ENCODE data around the gene PHLDA2.

Gene PHLDA2

GRCh38 chr11:2961080-2961479 lies 31.9 kb upstream of the PHLDA2 start:
- no peak overlapping the region for H3K9ac ChIP-seq (ENCODE audit: low read length in 5 of 5)
- peaks cover 36 to 94% (median 85%) of the 10 kb centered on the region in 5 donors for H3K36me3 ChIP-seq (ENCODE audit: control insufficient read depth in 5 of 5, insufficient read depth in 5 of 5, low read length in 5 of 5)
- no peaks in the 10 kb centered on the region for H3K27me3 ChIP-seq (ENCODE audit: control insufficient read depth in 5 of 5, insufficient read depth in 4 of 5, low read length in 5 of 5)
- peaks cover 0 to 8% (median 5%) of the 10 kb centered on the region in 5 donors for H3K4me1 ChIP-seq (ENCODE audit: control insufficient read depth in 5 of 5, insufficient read depth in 5 of 5, low read length in 5 of 5)
- H3K9me3 ChIP-seq (ENCODE audit: control insufficient read depth in 5 of 5, low read length in 5 of 5), result no peaks in the 10 kb centered on the region
- no peak overlapping the region for H3K27ac ChIP-seq (ENCODE audit: low read depth, low read length)
- H3K4me3 ChIP-seq (ENCODE audit: low read depth in 1 of 5, low read length in 5 of 5), result no peak overlapping the region

- Histone ChIP-seq H3K36me3 (ENCODE audit: control insufficient read depth in 5 of 5, insufficient read depth in 5 of 5, low read length in 5 of 5) (peaks cover 32 to 94% (median 87%) of the 10 kb centered on the region in 5 donors), H3K9me3 (ENCODE audit: control insufficient read depth in 5 of 5, low read length in 5 of 5) (no peaks in the 10 kb centered on the region), H3K27me3 (ENCODE audit: control insufficient read depth in 5 of 5, insufficient read depth in 4 of 5, low read length in 5 of 5) (no peaks in the 10 kb centered on the region), H3K4me1 (ENCODE audit: control insufficient read depth in 5 of 5, insufficient read depth in 5 of 5, low read length in 5 of 5) (peaks cover 0 to 6% (median 5%) of the 10 kb centered on the region in 5 donors), H3K27ac (ENCODE audit: low read depth, low read length) (no peak overlapping the region), H3K4me3 (ENCODE audit: low read depth in 1 of 5, low read length in 5 of 5) (no peak overlapping the region), H3K9ac (ENCODE audit: low read length in 5 of 5) (no peak overlapping the region)
Observed at GRCh38 chr11:2960139-2960538, 30.9 kb upstream of the PHLDA2 start.

GRCh38 chr11:2958251-2958650 lies 29.0 kb upstream of the PHLDA2 start:
- Histone ChIP-seq H3K4me3 (ENCODE audit: low read depth in 1 of 5, low read length in 5 of 5) (no peak overlapping the region), H3K4me1 (ENCODE audit: control insufficient read depth in 5 of 5, insufficient read depth in 5 of 5, low read length in 5 of 5) (no peaks in the 10 kb centered on the region), H3K27me3 (ENCODE audit: control insufficient read depth in 5 of 5, insufficient read depth in 4 of 5, low read length in 5 of 5) (no peaks in the 10 kb centered on the region), H3K36me3 (ENCODE audit: control insufficient read depth in 5 of 5, insufficient read depth in 5 of 5, low read length in 5 of 5) (peaks cover 41 to 94% (median 87%) of the 10 kb centered on the region in 5 donors), H3K9me3 (ENCODE audit: control insufficient read depth in 5 of 5, low read length in 5 of 5) (no peaks in the 10 kb centered on the region), H3K9ac (ENCODE audit: low read length in 5 of 5) (no peak overlapping the region), H3K27ac (ENCODE audit: low read depth, low read length) (no peak overlapping the region)

GRCh38 chr11:2955906-2956476 lies 26.8 kb upstream of the PHLDA2 start:
- Histone ChIP-seq H3K27me3 (ENCODE audit: control insufficient read depth in 5 of 5, insufficient read depth in 4 of 5, low read length in 5 of 5) (no peaks in the 10 kb centered on the region), H3K27ac (ENCODE audit: low read depth, low read length) (no peak overlapping the region), H3K9me3 (ENCODE audit: control insufficient read depth in 5 of 5, low read length in 5 of 5) (no peaks in the 10 kb centered on the region), H3K36me3 (ENCODE audit: control insufficient read depth in 5 of 5, insufficient read depth in 5 of 5, low read length in 5 of 5) (peaks cover 52 to 99% (median 93%) of the 10 kb centered on the region in 5 donors), H3K4me3 (ENCODE audit: low read depth in 1 of 5, low read length in 5 of 5) (no peak overlapping the region), H3K9ac (ENCODE audit: low read length in 5 of 5) (no peak overlapping the region), H3K4me1 (ENCODE audit: control insufficient read depth in 5 of 5, insufficient read depth in 5 of 5, low read length in 5 of 5) (no peaks in the 10 kb centered on the region)

GRCh38 chr11:2954263-2954662 lies 25.0 kb upstream of the PHLDA2 start:
- Histone ChIP-seq H3K9me3 (ENCODE audit: control insufficient read depth in 5 of 5, low read length in 5 of 5) (no peaks in the 10 kb centered on the region), H3K9ac (ENCODE audit: low read length in 5 of 5) (no peak overlapping the region), H3K4me3 (ENCODE audit: low read depth in 1 of 5, low read length in 5 of 5) (no peak overlapping the region), H3K27ac (ENCODE audit: low read depth, low read length) (no peak overlapping the region), H3K4me1 (ENCODE audit: control insufficient read depth in 5 of 5, insufficient read depth in 5 of 5, low read length in 5 of 5) (no peaks in the 10 kb centered on the region), H3K36me3 (ENCODE audit: control insufficient read depth in 5 of 5, insufficient read depth in 5 of 5, low read length in 5 of 5) (peaks cover 50 to 99% (median 95%) of the 10 kb centered on the region in 5 donors), H3K27me3 (ENCODE audit: control insufficient read depth in 5 of 5, insufficient read depth in 4 of 5, low read length in 5 of 5) (no peaks in the 10 kb centered on the region)

- H3K4me1 ChIP-seq (ENCODE audit: control insufficient read depth in 5 of 5, insufficient read depth in 5 of 5, low read length in 5 of 5), result no peaks in the 10 kb centered on the region
- no peak overlapping the region for H3K27ac ChIP-seq (ENCODE audit: low read depth, low read length)
Observed at GRCh38 chr11:2952290-2952689, 23.1 kb upstream of the PHLDA2 start.

GRCh38 chr11:2951231-2952110 lies 22.3 kb upstream of the PHLDA2 start:
- no peaks in the 10 kb centered on the region for H3K4me1 ChIP-seq (ENCODE audit: control insufficient read depth in 5 of 5, insufficient read depth in 5 of 5, low read length in 5 of 5)
- H3K27me3 ChIP-seq (ENCODE audit: control insufficient read depth in 5 of 5, insufficient read depth in 4 of 5, low read length in 5 of 5), result no peaks in the 10 kb centered on the region
- no peak overlapping the region for H3K27ac ChIP-seq (ENCODE audit: low read depth, low read length)
- H3K9me3 ChIP-seq (ENCODE audit: control insufficient read depth in 5 of 5, low read length in 5 of 5), result no peaks in the 10 kb centered on the region
- H3K36me3 ChIP-seq (ENCODE audit: control insufficient read depth in 5 of 5, insufficient read depth in 5 of 5, low read length in 5 of 5), result peaks cover 41 to 95% (median 90%) of the 10 kb centered on the region in 5 donors
- no peak overlapping the region for H3K4me3 ChIP-seq (ENCODE audit: low read depth in 1 of 5, low read length in 5 of 5)
- no peak overlapping the region for H3K9ac ChIP-seq (ENCODE audit: low read length in 5 of 5)

More at GRCh38 chr11:2952290-2952689, 23.1 kb upstream of the PHLDA2 start:
- Histone ChIP-seq H3K9me3 (ENCODE audit: control insufficient read depth in 5 of 5, low read length in 5 of 5) (no peaks in the 10 kb centered on the region), H3K9ac (ENCODE audit: low read length in 5 of 5) (no peak overlapping the region), H3K4me3 (ENCODE audit: low read depth in 1 of 5, low read length in 5 of 5) (no peak overlapping the region), H3K36me3 (ENCODE audit: control insufficient read depth in 5 of 5, insufficient read depth in 5 of 5, low read length in 5 of 5) (peaks cover 48 to 100% (median 96%) of the 10 kb centered on the region in 5 donors), H3K27me3 (ENCODE audit: control insufficient read depth in 5 of 5, insufficient read depth in 4 of 5, low read length in 5 of 5) (no peaks in the 10 kb centered on the region)

GRCh38 chr11:2950825-2951224 lies 21.6 kb upstream of the PHLDA2 start:
- Histone ChIP-seq H3K4me3 (ENCODE audit: low read depth in 1 of 5, low read length in 5 of 5) (no peak overlapping the region), H3K9ac (ENCODE audit: low read length in 5 of 5) (no peak overlapping the region), H3K36me3 (ENCODE audit: control insufficient read depth in 5 of 5, insufficient read depth in 5 of 5, low read length in 5 of 5) (peaks cover 41 to 88% (median 83%) of the 10 kb centered on the region in 5 donors), H3K9me3 (ENCODE audit: control insufficient read depth in 5 of 5, low read length in 5 of 5) (no peaks in the 10 kb centered on the region), H3K4me1 (ENCODE audit: control insufficient read depth in 5 of 5, insufficient read depth in 5 of 5, low read length in 5 of 5) (peaks cover 0 to 6% (median 5%) of the 10 kb centered on the region in 5 donors), H3K27me3 (ENCODE audit: control insufficient read depth in 5 of 5, insufficient read depth in 4 of 5, low read length in 5 of 5) (no peaks in the 10 kb centered on the region), H3K27ac (ENCODE audit: low read depth, low read length) (no peak overlapping the region)

- Histone ChIP-seq H3K27ac (ENCODE audit: low read depth, low read length) (no peak overlapping the region), H3K36me3 (ENCODE audit: control insufficient read depth in 5 of 5, insufficient read depth in 5 of 5, low read length in 5 of 5) (peaks cover 41 to 79% (median 74%) of the 10 kb centered on the region in 5 donors), H3K9me3 (ENCODE audit: control insufficient read depth in 5 of 5, low read length in 5 of 5) (no peaks in the 10 kb centered on the region), H3K4me1 (ENCODE audit: control insufficient read depth in 5 of 5, insufficient read depth in 5 of 5, low read length in 5 of 5) (peaks cover 2 to 15% (median 14%) of the 10 kb centered on the region in 5 donors), H3K9ac (ENCODE audit: low read length in 5 of 5) (no peak overlapping the region), H3K27me3 (ENCODE audit: control insufficient read depth in 5 of 5, insufficient read depth in 4 of 5, low read length in 5 of 5) (no peaks in the 10 kb centered on the region), H3K4me3 (ENCODE audit: low read depth in 1 of 5, low read length in 5 of 5) (no peak overlapping the region)
Observed at GRCh38 chr11:2949920-2950319, 20.7 kb upstream of the PHLDA2 start.

- H3K4me3 ChIP-seq (ENCODE audit: low read depth in 1 of 5, low read length in 5 of 5), result no peak overlapping the region
- H3K4me1 ChIP-seq (ENCODE audit: control insufficient read depth in 5 of 5, insufficient read depth in 5 of 5, low read length in 5 of 5), result peaks cover 2 to 21% (median 18%) of the 10 kb centered on the region in 5 donors
- no peaks in the 10 kb centered on the region for H3K9me3 ChIP-seq (ENCODE audit: control insufficient read depth in 5 of 5, low read length in 5 of 5)
- H3K27ac ChIP-seq (ENCODE audit: low read depth, low read length), result no peak overlapping the region
- peaks cover 27 to 75% (median 62%) of the 10 kb centered on the region in 5 donors for H3K36me3 ChIP-seq (ENCODE audit: control insufficient read depth in 5 of 5, insufficient read depth in 5 of 5, low read length in 5 of 5)
- H3K27me3 ChIP-seq (ENCODE audit: control insufficient read depth in 5 of 5, insufficient read depth in 4 of 5, low read length in 5 of 5), result no peaks in the 10 kb centered on the region
- H3K9ac ChIP-seq (ENCODE audit: low read length in 5 of 5), result no peak overlapping the region
Observed at GRCh38 chr11:2947744-2948143, 18.5 kb upstream of the PHLDA2 start.

Measured in subcutaneous abdominal adipose tissue (tissue), 5 donors.